Activated T-helper 2 cell treated with anti-CD3 and anti-CD28 coated beads, Interferon-gamma antibody, Interleukin-2, Interleukin-4, amounts not matched to agents 10 μg/mL and 5 μg/mL and 100 μg/mL, durations not matched to agents 14 hours and 24 hours and 36 hours (primary cell): ENCODE data around the gene PLCL1. TPM values are rescaled to one million over a fixed set of nuclear protein-coding genes. Genes with fewer than 3 reads are reported as not detected.

ENCODE experiments used
- DNase-seq: peaks from one replicate; pipeline ENCODE4 v3.0.0; 2021; ENCODE audit warnings: low spot score
- H3K27ac Mint-ChIP-seq: one replicate; pipeline ENCODE4 v1.8.0; 2021; ENCODE audit warnings: mixed read lengths
- H3K27me3 Mint-ChIP-seq: one replicate; pipeline ENCODE4 v1.8.0; 2021; ENCODE audit warnings: low read depth, mixed read lengths
- H3K36me3 Mint-ChIP-seq: one replicate; pipeline ENCODE4 v1.8.0; 2021; ENCODE audit warnings: low read depth, mixed read lengths
- H3K4me1 Mint-ChIP-seq: one replicate; pipeline ENCODE4 v1.8.0; 2021; ENCODE audit warnings: low read depth, mixed read lengths
- H3K4me3 Mint-ChIP-seq: one replicate; pipeline ENCODE4 v1.8.0; 2021; ENCODE audit warnings: low read depth, mild to moderate bottlenecking, moderate library complexity, mixed read lengths
- H3K9me3 Mint-ChIP-seq: one replicate; pipeline ENCODE4 v1.8.0; 2021; ENCODE audit warnings: mixed read lengths
- intact Hi-C: fragments of 100-400 bp; cut with micrococcal nuclease; formaldehyde crosslinking; loops from one replicate; pipeline ENCODE4 v1.15.1; 2023
- total RNA-seq: library from RNA; stranded (reverse); gene quantifications from 2 replicates; pipeline ENCODE4 v1.2.3, GENCODE V29; 2022

PLCL1 gene
- total RNA-seq, 1 donor from 2014 or later = 1.8 TPM

DNA sequence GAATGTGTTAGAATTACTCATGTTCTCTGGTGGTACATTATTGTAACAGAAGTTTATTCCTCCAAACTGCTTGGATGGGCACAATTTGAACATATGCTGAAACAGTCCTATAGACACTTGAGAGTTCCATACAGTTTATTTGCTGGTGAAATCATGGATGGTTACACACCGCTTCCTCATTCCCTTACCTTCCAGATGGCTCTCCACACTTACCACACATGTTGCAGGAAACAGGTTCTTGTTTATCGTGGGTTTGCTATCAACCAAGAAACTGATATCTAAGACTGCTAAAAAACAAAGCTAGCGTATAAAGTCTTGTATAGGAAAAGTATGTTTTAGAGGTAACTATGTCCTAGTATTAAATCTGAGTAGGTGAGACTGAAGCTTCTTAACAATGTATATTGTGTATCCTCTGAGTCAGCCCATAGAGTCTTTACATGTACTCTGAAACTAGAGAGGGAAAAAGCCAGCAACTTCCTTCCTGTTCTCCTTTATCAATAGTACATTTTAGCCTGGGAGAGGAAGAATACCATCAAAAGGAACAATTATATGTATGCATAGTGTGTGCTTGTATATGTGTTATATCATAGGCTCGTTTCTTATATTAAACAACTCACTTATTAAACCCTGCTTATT lies 313.1 kb downstream of the PLCL1 start:
- H3K9me3 Mint-ChIP-seq = no peaks in the 10 kb centered on the region
- H3K4me1 Mint-ChIP-seq = peaks cover 6% of the 10 kb centered on the region
- DNase-seq = no peak
- no peak overlapping the region for H3K27ac Mint-ChIP-seq
- intact Hi-C loops = no loop called here
- no peak overlapping the region for H3K4me3 Mint-ChIP-seq
- H3K36me3 Mint-ChIP-seq = no peaks in the 10 kb centered on the region
- H3K27me3 Mint-ChIP-seq = no peaks in the 10 kb centered on the region

DNA sequence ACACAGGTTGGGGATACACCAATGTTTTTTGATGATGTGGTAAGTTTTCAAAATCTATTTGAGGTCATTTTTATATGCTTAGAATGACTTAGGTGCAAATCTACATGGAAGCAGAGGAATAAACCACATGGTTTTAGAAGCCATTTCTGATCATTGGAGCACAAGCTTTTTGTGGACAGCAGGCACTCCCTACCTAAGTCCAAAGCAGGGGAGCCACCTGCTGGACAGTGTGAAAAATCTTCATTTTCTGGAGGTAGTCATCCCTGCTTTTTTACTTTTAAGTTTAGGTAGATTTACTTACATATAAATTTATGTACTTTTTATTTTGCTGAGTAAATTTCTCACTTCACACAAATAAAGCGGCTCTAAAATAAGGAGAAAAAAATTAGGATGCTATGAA lies 323.2 kb downstream of the PLCL1 start:
- peak; percentile 16 for DNase-seq
- Mint-ChIP-seq H3K9me3 (no peaks in the 10 kb centered on the region), H3K36me3 (no peaks in the 10 kb centered on the region), H3K27ac (no peak overlapping the region), H3K4me3 (no peak overlapping the region), H3K4me1 (no peaks in the 10 kb centered on the region), H3K27me3 (no peaks in the 10 kb centered on the region)
- intact Hi-C loops = loop anchor here (1.0 to 10.0 kb wide), 3 partner anchors 170 to 423 kb away; partner anchors contain the start of gene MARS2

DNA sequence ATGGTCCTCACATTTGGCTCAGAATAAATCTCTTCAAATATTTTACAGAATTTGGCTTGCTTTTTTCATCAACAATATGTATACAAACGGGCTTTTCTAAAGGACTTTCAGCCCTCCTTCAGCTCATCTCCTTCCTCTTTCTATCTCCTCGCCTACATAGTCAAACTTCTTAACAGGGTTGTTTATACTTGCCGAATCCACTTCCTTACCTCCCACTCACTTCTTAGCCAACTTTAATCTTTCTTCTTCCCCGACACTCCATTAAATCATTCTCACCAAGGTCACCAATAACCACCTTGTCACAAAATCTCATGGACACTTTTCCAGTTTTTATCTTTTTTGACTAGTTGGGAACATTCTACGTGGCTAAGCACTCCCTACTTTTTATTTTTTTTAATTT lies 325.2 kb downstream of the PLCL1 start:
- intact Hi-C loops = loop anchor here (5.0 to 10.0 kb wide), 2 partner anchors 168 to 425 kb away; partner anchors contain the start of gene MARS2
- Mint-ChIP-seq H3K4me3 (no peak overlapping the region), H3K27me3 (no peaks in the 10 kb centered on the region), H3K27ac (no peak overlapping the region), H3K9me3 (no peaks in the 10 kb centered on the region), H3K36me3 (no peaks in the 10 kb centered on the region), H3K4me1 (no peaks in the 10 kb centered on the region)
- no peak for DNase-seq

DNA sequence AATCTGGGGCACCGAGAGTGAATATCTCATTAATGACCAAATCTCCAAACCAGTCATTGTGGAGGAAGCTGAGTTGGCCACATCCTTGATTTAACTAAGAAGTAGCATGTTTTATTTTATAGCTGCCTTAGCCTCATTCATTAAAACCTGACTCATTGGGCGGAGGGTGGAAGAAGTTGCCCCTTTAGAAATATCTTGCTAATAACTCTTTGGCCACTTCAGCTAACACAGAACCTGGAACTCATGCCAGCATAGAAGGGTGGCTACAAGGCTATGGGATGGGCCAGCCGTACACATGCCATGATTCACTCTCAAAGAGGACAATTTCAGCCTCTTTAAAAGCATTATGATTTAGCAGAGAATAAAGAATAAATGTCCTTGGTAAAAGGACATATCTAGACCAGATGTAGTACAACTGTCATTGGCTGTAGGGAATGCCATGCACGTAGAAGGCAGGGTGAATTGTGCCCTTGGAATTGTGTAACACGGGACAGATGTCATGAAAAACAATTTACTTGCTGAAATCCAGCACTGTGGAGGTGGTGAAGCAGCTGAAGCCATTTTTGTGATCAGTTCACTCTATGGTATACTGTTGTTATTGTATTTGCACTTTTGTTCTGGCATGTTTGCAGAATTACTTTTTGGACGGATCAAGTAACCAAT lies 330.0 kb downstream of the PLCL1 start:
- DNase-seq = no peak
- intact Hi-C loops = no loop called here
- Mint-ChIP-seq H3K9me3 (no peaks in the 10 kb centered on the region), H3K27ac (no peak overlapping the region), H3K36me3 (no peaks in the 10 kb centered on the region), H3K4me1 (no peaks in the 10 kb centered on the region), H3K27me3 (no peaks in the 10 kb centered on the region), H3K4me3 (no peak overlapping the region)

DNA sequence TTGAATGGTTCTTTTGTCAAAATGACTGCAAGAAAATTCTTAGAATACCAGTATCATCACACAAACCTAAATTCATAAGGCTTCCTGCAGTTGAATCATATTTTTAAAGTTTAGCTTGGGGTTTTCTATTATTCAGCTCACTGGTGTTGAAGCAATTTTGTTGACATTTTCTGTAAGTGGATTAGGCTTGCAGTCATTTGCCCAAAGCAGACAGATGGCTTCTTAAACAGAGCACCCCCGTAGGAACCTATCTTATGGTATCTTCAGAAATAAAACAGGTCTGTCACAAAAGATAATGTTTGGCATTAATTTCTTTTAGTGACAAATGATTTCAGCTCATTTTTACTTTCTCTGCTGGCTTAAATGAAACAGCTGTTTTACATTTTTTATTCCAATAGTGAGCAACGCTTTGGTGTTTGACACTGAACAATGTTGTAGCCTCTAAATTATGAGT lies 331.1 kb downstream of the PLCL1 start:
- no peaks in the 10 kb centered on the region for H3K36me3 Mint-ChIP-seq
- DNase-seq = no peak
- intact Hi-C loops = no loop called here
- H3K27ac Mint-ChIP-seq = no peak overlapping the region
- H3K9me3 Mint-ChIP-seq = no peaks in the 10 kb centered on the region
- H3K27me3 Mint-ChIP-seq = no peaks in the 10 kb centered on the region
- no peaks in the 10 kb centered on the region for H3K4me1 Mint-ChIP-seq
- H3K4me3 Mint-ChIP-seq = no peak overlapping the region

DNA sequence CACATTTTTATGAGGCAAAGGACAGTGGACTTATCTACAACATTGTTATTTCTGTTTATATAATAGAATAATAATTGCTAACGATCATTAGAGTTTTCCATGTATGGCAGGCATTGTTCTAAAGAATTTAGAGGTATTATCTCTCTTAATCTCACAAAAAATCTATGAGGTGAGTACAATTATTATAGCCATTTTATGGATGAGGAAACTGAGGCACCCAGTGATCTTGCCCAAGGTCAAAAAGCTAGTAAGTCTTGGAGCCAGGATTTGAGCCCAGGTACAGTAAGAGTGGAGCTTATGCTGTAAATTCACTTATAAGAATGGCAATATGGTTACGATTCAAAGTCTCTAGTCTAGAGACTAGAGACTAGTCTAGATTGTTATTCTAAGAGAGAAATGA lies 331.7 kb downstream of the PLCL1 start:
- Mint-ChIP-seq H3K4me3 (no peak overlapping the region), H3K27ac (no peak overlapping the region), H3K27me3 (no peaks in the 10 kb centered on the region), H3K36me3 (no peaks in the 10 kb centered on the region), H3K9me3 (no peaks in the 10 kb centered on the region), H3K4me1 (no peaks in the 10 kb centered on the region)
- no peak for DNase-seq
- intact Hi-C loops = no loop called here

DNA sequence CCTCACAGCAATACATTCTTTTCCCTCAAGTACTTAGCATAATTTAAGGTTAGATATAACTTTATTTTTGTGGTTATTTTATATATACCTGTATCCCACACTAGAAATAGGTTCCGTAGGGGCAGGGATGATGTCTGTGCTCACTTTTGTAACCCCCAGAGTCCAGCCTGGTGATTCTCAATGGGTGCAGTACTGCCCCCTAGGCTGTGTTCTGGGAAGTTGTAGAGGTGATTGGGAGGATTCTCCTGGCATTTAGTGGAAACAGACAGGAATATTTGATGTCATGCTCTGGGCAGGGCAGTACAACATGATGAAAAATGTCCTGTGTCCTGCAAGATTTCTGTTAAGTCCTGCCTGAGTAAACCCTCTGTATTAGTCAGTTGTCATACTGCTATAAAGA lies 333.3 kb downstream of the PLCL1 start:
- H3K9me3 Mint-ChIP-seq = no peaks in the 10 kb centered on the region
- intact Hi-C loops = no loop called here
- no peaks in the 10 kb centered on the region for H3K4me1 Mint-ChIP-seq
- DNase-seq = no peak
- no peaks in the 10 kb centered on the region for H3K36me3 Mint-ChIP-seq
- no peaks in the 10 kb centered on the region for H3K27me3 Mint-ChIP-seq
- no peak overlapping the region for H3K4me3 Mint-ChIP-seq
- no peak overlapping the region for H3K27ac Mint-ChIP-seq

DNA sequence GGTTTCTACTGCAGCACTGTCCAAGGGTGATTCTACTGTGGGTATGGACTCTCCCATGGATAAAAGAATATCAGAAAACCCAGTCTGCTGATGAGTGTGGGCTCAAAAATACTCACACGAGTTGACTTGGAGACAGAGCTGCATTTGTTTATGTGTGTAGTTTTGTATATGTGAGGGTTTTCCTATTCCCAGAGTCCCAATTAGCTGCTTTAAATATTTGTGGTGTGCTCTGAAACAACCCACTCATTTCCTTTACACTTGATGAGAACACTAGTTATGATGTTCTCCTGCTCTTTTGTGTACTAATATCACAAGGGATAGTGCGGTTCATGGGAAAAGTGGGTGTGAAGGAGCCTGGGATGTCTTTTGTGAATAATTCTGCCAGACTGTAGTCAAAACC lies 337.3 kb downstream of the PLCL1 start:
- no peak overlapping the region for H3K27ac Mint-ChIP-seq
- peaks cover 5% of the 10 kb centered on the region for H3K4me1 Mint-ChIP-seq
- no peaks in the 10 kb centered on the region for H3K27me3 Mint-ChIP-seq
- intact Hi-C loops = no loop called here
- DNase-seq = no peak
- H3K36me3 Mint-ChIP-seq = no peaks in the 10 kb centered on the region
- no peak overlapping the region for H3K4me3 Mint-ChIP-seq
- H3K9me3 Mint-ChIP-seq = no peaks in the 10 kb centered on the region

DNA sequence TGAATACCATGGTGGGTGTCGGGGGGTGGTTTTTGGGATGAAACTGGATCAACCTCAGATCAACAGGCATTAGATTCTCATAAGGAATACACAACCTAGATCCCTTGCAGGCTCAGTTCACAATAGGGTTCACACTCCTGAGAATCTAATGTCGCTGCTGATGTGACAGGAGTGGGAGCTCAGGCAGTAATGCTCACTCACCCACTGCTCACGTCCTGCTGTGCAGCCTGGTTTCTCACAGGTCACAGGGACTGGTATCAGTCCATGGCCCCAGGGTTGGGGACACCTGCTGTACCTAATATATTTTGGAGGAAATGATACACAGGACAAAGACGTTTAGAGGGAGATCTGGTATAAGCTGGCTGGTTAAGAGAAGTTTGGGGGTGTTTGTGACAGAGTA lies 338.8 kb downstream of the PLCL1 start:
- DNase-seq = no peak
- intact Hi-C loops = no loop called here
- H3K9me3 Mint-ChIP-seq = no peaks in the 10 kb centered on the region
- H3K36me3 Mint-ChIP-seq = no peaks in the 10 kb centered on the region
- peaks cover 1% of the 10 kb centered on the region for H3K27me3 Mint-ChIP-seq
- no peak overlapping the region for H3K27ac Mint-ChIP-seq
- H3K4me3 Mint-ChIP-seq = no peak overlapping the region
- H3K4me1 Mint-ChIP-seq = peaks cover 5% of the 10 kb centered on the region

DNA sequence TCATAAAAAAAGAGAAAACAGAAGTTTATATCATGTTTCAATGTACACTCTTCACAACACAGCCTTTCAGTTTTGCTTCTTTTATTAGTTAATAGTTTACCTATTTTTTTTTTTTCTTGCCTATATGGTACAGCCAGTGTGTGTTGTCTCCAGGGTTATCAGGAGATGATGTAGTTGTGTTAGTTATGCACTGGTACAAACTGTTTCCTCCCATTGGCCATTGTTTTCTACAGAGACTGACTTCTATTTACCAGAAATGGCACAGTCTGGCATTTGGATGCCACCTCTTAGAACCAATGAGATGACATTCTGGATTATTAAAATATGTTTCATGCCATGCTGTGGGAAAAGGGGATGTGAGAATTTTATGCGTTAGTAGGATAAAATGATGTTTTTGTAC lies 339.4 kb downstream of the PLCL1 start:
- H3K4me3 Mint-ChIP-seq = no peak overlapping the region
- peaks cover 5% of the 10 kb centered on the region for H3K4me1 Mint-ChIP-seq
- intact Hi-C loops = no loop called here
- peaks cover 1% of the 10 kb centered on the region for H3K27me3 Mint-ChIP-seq
- no peaks in the 10 kb centered on the region for H3K36me3 Mint-ChIP-seq
- no peak overlapping the region for H3K27ac Mint-ChIP-seq
- no peak for DNase-seq
- H3K9me3 Mint-ChIP-seq = no peaks in the 10 kb centered on the region

DNA sequence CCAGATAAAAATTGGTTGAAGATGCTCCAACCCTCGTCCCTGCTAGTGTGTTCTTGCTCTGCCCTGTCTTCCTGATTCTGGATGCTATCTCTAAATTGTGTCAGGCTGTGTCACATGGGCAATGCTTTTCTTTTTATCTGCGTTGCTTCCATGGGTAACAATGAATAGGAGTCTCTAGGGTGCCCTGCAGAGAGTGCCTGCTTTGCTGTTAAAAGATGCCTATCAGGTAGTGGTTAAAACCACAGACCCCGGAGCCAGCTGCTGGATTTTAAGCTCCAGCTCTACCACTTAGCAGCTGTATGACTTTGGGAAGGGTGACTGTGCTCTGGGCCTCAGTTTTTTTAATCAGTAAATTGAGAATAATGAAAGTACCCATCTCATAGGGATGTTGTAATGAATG lies 340.3 kb downstream of the PLCL1 start:
- Mint-ChIP-seq H3K9me3 (no peaks in the 10 kb centered on the region), H3K4me3 (no peak overlapping the region), H3K27me3 (peaks cover 1% of the 10 kb centered on the region), H3K36me3 (no peaks in the 10 kb centered on the region), H3K27ac (no peak overlapping the region), H3K4me1 (peaks cover 5% of the 10 kb centered on the region)
- intact Hi-C loops = no loop called here
- DNase-seq = no peak

DNA sequence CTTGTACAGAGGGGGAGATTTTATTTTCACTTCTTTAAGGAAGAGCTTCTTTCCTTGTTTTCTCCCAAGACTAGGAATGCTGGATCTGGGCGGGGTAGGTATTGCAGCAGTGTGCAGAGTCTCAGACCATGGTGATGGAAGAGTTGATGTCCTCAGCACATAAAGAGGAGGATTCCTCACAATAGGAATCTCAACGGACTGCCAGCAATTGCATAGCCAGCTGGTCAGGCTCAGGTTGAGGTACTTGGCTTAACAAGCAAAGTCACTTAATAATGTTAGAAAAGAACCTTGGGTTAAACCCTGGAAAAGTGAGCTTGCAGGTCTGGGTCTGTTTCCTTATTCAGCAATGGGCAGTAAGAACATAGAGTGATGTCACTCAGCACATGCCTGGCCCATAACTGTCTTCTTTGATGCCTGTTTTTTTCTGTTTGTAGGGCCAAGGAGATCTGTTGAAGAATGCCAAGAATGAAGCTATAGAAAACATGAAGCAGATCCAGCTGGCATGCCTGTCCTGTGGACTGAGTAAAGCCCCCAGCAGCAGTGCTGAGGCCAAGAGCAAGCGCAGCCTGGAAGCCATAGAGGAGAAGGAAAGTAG lies 342.1 kb downstream of the PLCL1 start:
- H3K27ac Mint-ChIP-seq = no peak overlapping the region
- no peaks in the 10 kb centered on the region for H3K9me3 Mint-ChIP-seq
- peaks cover 5% of the 10 kb centered on the region for H3K4me1 Mint-ChIP-seq
- H3K36me3 Mint-ChIP-seq = no peaks in the 10 kb centered on the region
- DNase-seq = no peak
- intact Hi-C loops = no loop called here
- H3K4me3 Mint-ChIP-seq = no peak overlapping the region
- peaks cover 1% of the 10 kb centered on the region for H3K27me3 Mint-ChIP-seq

DNA sequence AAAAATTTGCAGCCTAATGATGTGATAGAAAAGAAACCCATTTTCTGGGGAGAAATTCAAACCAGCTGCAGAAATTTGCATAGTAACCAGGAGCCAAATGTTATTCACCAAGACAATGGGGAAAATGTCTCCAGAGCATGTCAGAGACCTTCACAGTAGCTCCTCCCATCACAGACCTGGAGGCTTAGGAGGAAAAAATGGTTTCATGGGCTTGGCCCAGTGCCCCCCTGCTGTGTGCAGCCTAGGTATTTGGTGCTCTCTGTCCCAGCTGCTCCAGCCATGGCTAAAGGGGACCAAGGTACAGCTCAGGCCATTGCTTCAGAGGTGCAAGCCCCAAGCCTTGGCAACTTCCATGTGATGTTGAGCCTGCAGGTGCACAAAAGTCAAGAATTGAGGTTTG lies 352.9 kb downstream of the PLCL1 start:
- intact Hi-C loops = no loop called here

More for the DNA sequence above, 352.9 kb downstream of the PLCL1 start:
- no peak for DNase-seq
- Mint-ChIP-seq H3K27me3 (peaks cover 5% of the 10 kb centered on the region), H3K9me3 (peaks cover 8% of the 10 kb centered on the region), H3K27ac (no peak overlapping the region), H3K4me1 (no peaks in the 10 kb centered on the region), H3K4me3 (no peak overlapping the region), H3K36me3 (no peaks in the 10 kb centered on the region)
